HCT116 (cell line): Measurements from ENCODE around the gene SLC30A4. TPM values are rescaled to one million over a fixed set of nuclear protein-coding genes. Genes with fewer than 3 reads are reported as not detected.

Source experiments
- ATAC-seq: fragments of 200-7000 bp; cut with Tn5 transposase; 2 replicates; pipeline ENCODE4 v1.9.1; 2020; ENCODE audit warnings: mild to moderate bottlenecking, moderate library complexity
- BruUV-seq: library from RNA; stranded (reverse); fragments of 400-500 nt; replicated peaks from 2 replicates; lab custom pipeline; 2021; lab: Mats Ljungman, UMichigan
- CTCF ChIA-PET: fragments of 300-600 bp; sonication (Branson Sonifier 250); formaldehyde crosslinking; loops from one replicate; lab custom pipeline; 2021; ENCODE audit warnings: antibody characterized with exemption; lab: Charles Lee
- POLR2A ChIA-PET: fragments of 300-600, 350-600 bp; sonication (Branson Sonifier 250); formaldehyde crosslinking; loops from one replicate; lab custom pipeline; 2021; ENCODE audit warnings: antibody characterized with exemption; lab: Charles Lee
- RAD21 ChIA-PET, 2 experiments: fragments of 300-600 bp; sonication (Branson Sonifier 250); formaldehyde crosslinking; loops; one replicate each; lab custom pipeline; 2023; ENCODE audit warnings: low total read pairs in 2 of 2; ENCODE audit not compliant: uncharacterized antibody in 2 of 2, unreplicated experiment in 2 of 2, low non-redundant PET in 1 of 2; lab: Charles Lee
- DNase-seq: peaks from one replicate; pipeline ENCODE4 v3.0.0-alpha.2; 2010; ENCODE audit warnings: low read depth, low spot score
- H2AFZ ChIP-seq: fragments of 200-600 bp; shearing (Covaris generic), sonication (generic); 2 replicates; pipeline ENCODE4 v1.6.1; 2017; ENCODE audit warnings: low read depth, mixed run types, mixed read lengths, antibody characterized with exemption, low read length; ENCODE audit not compliant: poor library complexity, severe bottlenecking
- H3K27ac ChIP-seq: 2 replicates; pipeline ENCODE4 v1.5.1; 2012; ENCODE audit warnings: low read depth, low read length
- H3K27me3 ChIP-seq: fragments of 200-600 bp; sonication (generic); 2 replicates; pipeline ENCODE4 v1.6.1; 2016; ENCODE audit warnings: mixed run types, low read length, mixed read lengths; ENCODE audit not compliant: insufficient read depth
- H3K36me3 ChIP-seq, 2 experiments: fragments of 200-500 bp in 1 of 2; fragments of 200-600 bp in 1 of 2; sonication (Bioruptor generic) in 1 of 2; sonication (generic) in 1 of 2; 2 replicates each; pipeline versions ENCODE4 v1.5.1 to v1.6.1; 2014 to 2016; ENCODE audit warnings: low read length in 2 of 2, inconsistent platforms in 1 of 2, mixed read lengths in 1 of 2, mixed run types in 1 of 2; ENCODE audit not compliant: insufficient read depth in 2 of 2, control insufficient read depth in 1 of 2
- H3K4me1 ChIP-seq, 2 experiments: fragments of 200-600 bp in 1 of 2; sonication (generic) in 1 of 2; 2 replicates each; pipeline versions ENCODE4 v1.5.1 to v1.6.1; 2012 to 2017; ENCODE audit warnings: low read length in 2 of 2, inconsistent platforms in 1 of 2, mild to moderate bottlenecking in 1 of 2, mixed read lengths in 1 of 2, mixed run types in 1 of 2, moderate library complexity in 1 of 2; ENCODE audit not compliant: insufficient read depth in 2 of 2, control insufficient read depth in 1 of 2
- H3K4me2 ChIP-seq: fragments of 200-600 bp; sonication (generic); 2 replicates; pipeline ENCODE4 v1.6.1; 2017; ENCODE audit warnings: mixed run types, low read length, mixed read lengths
- H3K4me3 ChIP-seq, 2 experiments: fragments of 200-600 bp in 1 of 2; sonication (generic) in 1 of 2; replicated peaks in 1 of 2; 2 replicates each; pipeline ENCODE4 v1.5.1; 2011 to 2016; ENCODE audit warnings: low read length in 2 of 2, control low read depth in 1 of 2, low read depth in 1 of 2, mild to moderate bottlenecking in 1 of 2, mixed read lengths in 1 of 2, mixed run types in 1 of 2
- H3K79me2 ChIP-seq: fragments of 200-600 bp; sonication (generic); 2 replicates; pipeline ENCODE4 v1.6.1; 2017; ENCODE audit warnings: mild to moderate bottlenecking, mixed run types, low read length, moderate library complexity, mixed read lengths; ENCODE audit not compliant: insufficient read depth
- H3K9ac ChIP-seq: fragments of 200-600 bp; sonication (generic); 2 replicates; pipeline ENCODE4 v1.6.1; 2016; ENCODE audit warnings: low read length, mixed read lengths
- H3K9me2 ChIP-seq: fragments of 200-600 bp; sonication (generic), shearing (Covaris generic); 2 replicates; pipeline ENCODE4 v1.6.1; 2017; ENCODE audit warnings: mixed run types, mild to moderate bottlenecking, moderate library complexity; ENCODE audit not compliant: insufficient read depth
- H3K9me3 ChIP-seq, 2 experiments: fragments of 200-500 bp in 1 of 2; fragments of 200-600 bp in 1 of 2; sonication (Bioruptor generic) in 1 of 2; sonication (generic) in 1 of 2; 2 replicates each; pipeline ENCODE4 v1.6.1; 2014 to 2017; ENCODE audit warnings: low read length in 2 of 2, mixed read lengths in 2 of 2, inconsistent platforms in 1 of 2, low read depth in 1 of 2, mild to moderate bottlenecking in 1 of 2, mixed run types in 1 of 2, moderate library complexity in 1 of 2; ENCODE audit not compliant: control insufficient read depth in 1 of 2, insufficient read depth in 1 of 2
- H4K20me1 ChIP-seq: fragments of 200-600 bp; sonication (generic), shearing (Covaris generic); 2 replicates; pipeline ENCODE4 v1.6.1; 2017; ENCODE audit warnings: mixed run types, mild to moderate bottlenecking, moderate library complexity; ENCODE audit not compliant: insufficient read depth
- CEBPB ChIP-seq: IDR thresholded peaks from 2 replicates; pipeline ENCODE4 v1.6.1; 2012; ENCODE audit warnings: low read depth
- EGR1 ChIP-seq: IDR thresholded peaks from 2 replicates; pipeline ENCODE4 v1.6.1; 2012; ENCODE audit warnings: low read depth
- ELF1 ChIP-seq: IDR thresholded peaks from 2 replicates; pipeline ENCODE4 v1.6.1; 2012; ENCODE audit warnings: low read depth, borderline replicate concordance
- EZH2phosphoT487 ChIP-seq: fragments of 200-600 bp; IDR thresholded peaks from 2 replicates; pipeline ENCODE4 v1.6.1; 2018; ENCODE audit warnings: antibody characterized with exemption, borderline replicate concordance
- FOSL1 ChIP-seq: IDR thresholded peaks from 2 replicates; pipeline ENCODE4 v1.6.1; 2012; ENCODE audit warnings: low read depth
- JUND ChIP-seq: IDR thresholded peaks from 2 replicates; pipeline ENCODE4 v1.6.1; 2012
- POLR2AphosphoS5 ChIP-seq: IDR thresholded peaks from 2 replicates; pipeline ENCODE4 v1.6.1; 2011; ENCODE audit warnings: mild to moderate bottlenecking, low read depth, low read length, moderate library complexity
- SIN3A ChIP-seq: IDR thresholded peaks from 2 replicates; pipeline ENCODE4 v1.6.1; 2012; ENCODE audit warnings: low read depth
- SP1 ChIP-seq: IDR thresholded peaks from 2 replicates; pipeline ENCODE4 v1.6.1; 2012; ENCODE audit warnings: low read depth
- SRF ChIP-seq: IDR thresholded peaks from 2 replicates; pipeline ENCODE4 v1.6.1; 2012; ENCODE audit warnings: low read depth
- YY1 ChIP-seq: IDR thresholded peaks from 2 replicates; pipeline ENCODE4 v1.6.1; 2011; ENCODE audit warnings: low read length, low read depth, moderate library complexity, mild to moderate bottlenecking; ENCODE audit not compliant: insufficient replicate concordance; ENCODE audit errors: extremely low read depth
- ZFX ChIP-seq: fragments of 450-650 bp; IDR thresholded peaks from 2 replicates; pipeline ENCODE4 v1.6.1; 2017
- intact Hi-C: fragments of 100-400 bp; cut with micrococcal nuclease; formaldehyde crosslinking; loops from 2 replicates; pipeline ENCODE4 v1.10.0; 2022
- total RNA-seq: library from RNA; stranded (reverse); gene quantifications from one replicate; pipeline ENCODE4 v1.2.1, GENCODE V29; 2021; ENCODE audit not compliant: unreplicated experiment
- TF ChIP-seq, protein P1 (sequence below): IDR thresholded peaks from 2 replicates; pipeline ENCODE4 v1.6.1; 2011; ENCODE audit warnings: mild to moderate bottlenecking, low read length, moderate library complexity; ENCODE audit not compliant: insufficient replicate concordance; ENCODE audit errors: extremely low read depth
- TF ChIP-seq, protein P2 (sequence below), 3 experiments: fragments of 200-600 bp in 1 of 3; sonication (generic) in 1 of 3; IDR thresholded peaks in 2 of 3; conservative IDR thresholded peaks in 1 of 3; 2 replicates each; pipeline ENCODE4 v1.5.1; 2012 to 2017; ENCODE audit warnings: low read depth in 2 of 3, low read length in 2 of 3, antibody characterized with exemption in 1 of 3, borderline replicate concordance in 1 of 3, control low read depth in 1 of 3, mild to moderate bottlenecking in 1 of 3, mixed read lengths in 1 of 3, mixed run types in 1 of 3, moderate library complexity in 1 of 3; ENCODE audit not compliant: insufficient read depth in 1 of 3

The SLC30A4 gene
- total RNA-seq, 1 experiment from 2014 or later = 2.7 TPM

DNA sequence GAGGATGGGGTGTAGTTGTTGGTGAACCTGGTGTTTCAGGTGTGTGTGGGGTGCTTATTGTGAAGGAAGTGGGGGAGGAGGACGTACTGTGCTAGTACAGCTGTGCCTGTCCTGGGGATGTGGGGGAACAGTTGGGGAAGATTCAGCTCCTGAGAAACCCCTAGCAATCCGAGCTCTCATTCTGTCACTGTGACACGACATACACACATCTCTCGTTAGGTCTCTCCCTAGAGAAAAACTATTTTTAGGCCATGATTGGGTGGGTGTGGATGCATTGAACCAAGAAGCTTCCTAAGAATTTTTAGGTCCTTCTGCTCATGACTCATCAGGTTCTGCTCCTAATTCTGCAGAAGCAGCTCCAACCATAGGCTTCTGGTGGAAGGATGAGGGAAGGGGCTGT is 54.3 kb downstream of the SLC30A4 start:
- Histone ChIP-seq H4K20me1 (no peaks in the 10 kb centered on the region), H3K36me3 (no peaks in the 10 kb centered on the region), H3K4me1 (no peaks in the 10 kb centered on the region), H3K4me2 (no peak overlapping the region), H3K9me3 (no peaks in the 10 kb centered on the region), H3K9me2 (no peaks in the 10 kb centered on the region), H3K27ac (no peak overlapping the region), H3K27me3 (no peaks in the 10 kb centered on the region), H2AFZ (no peak overlapping the region), H3K9ac (no peak overlapping the region), H3K79me2 (no peaks in the 10 kb centered on the region), H3K4me3 (no peak overlapping the region)
- BruUV-seq = no TSS peak
- CTCF ChIA-PET = interaction anchor here (1.1 kb wide), 1 partner anchor 11 kb away, joined by 3 read pairs; no protein-coding TSS in a partner anchor
- DNase-seq = no peak
- RAD21 ChIA-PET = no interaction called here
- TF ChIP-seq SRF (no peak), CEBPB (no peak), POLR2AphosphoS5 (no peak), SIN3A (no peak), JUND (no peak), ZFX (no peak), EZH2phosphoT487 (no peak), ELF1 (no peak), YY1 (no peak), FOSL1 (no peak), SP1 (no peak), EGR1 (no peak)
- TF ChIP-seq, protein P1, sequence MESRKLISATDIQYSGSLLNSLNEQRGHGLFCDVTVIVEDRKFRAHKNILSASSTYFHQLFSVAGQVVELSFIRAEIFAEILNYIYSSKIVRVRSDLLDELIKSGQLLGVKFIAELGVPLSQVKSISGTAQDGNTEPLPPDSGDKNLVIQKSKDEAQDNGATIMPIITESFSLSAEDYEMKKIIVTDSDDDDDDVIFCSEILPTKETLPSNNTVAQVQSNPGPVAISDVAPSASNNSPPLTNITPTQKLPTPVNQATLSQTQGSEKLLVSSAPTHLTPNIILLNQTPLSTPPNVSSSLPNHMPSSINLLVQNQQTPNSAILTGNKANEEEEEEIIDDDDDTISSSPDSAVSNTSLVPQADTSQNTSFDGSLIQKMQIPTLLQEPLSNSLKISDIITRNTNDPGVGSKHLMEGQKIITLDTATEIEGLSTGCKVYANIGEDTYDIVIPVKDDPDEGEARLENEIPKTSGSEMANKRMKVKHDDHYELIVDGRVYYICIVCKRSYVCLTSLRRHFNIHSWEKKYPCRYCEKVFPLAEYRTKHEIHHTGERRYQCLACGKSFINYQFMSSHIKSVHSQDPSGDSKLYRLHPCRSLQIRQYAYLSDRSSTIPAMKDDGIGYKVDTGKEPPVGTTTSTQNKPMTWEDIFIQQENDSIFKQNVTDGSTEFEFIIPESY = no peak
- TF ChIP-seq, protein P2, sequence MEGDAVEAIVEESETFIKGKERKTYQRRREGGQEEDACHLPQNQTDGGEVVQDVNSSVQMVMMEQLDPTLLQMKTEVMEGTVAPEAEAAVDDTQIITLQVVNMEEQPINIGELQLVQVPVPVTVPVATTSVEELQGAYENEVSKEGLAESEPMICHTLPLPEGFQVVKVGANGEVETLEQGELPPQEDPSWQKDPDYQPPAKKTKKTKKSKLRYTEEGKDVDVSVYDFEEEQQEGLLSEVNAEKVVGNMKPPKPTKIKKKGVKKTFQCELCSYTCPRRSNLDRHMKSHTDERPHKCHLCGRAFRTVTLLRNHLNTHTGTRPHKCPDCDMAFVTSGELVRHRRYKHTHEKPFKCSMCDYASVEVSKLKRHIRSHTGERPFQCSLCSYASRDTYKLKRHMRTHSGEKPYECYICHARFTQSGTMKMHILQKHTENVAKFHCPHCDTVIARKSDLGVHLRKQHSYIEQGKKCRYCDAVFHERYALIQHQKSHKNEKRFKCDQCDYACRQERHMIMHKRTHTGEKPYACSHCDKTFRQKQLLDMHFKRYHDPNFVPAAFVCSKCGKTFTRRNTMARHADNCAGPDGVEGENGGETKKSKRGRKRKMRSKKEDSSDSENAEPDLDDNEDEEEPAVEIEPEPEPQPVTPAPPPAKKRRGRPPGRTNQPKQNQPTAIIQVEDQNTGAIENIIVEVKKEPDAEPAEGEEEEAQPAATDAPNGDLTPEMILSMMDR (IDR thresholded peaks at IDR 0.05 in 2 of 3, conservative IDR thresholded peaks at IDR 0.05 in 1 of 3; ENCODE audit: borderline replicate concordance in 1 of 3, insufficient read depth in 1 of 3, low read depth in 2 of 3, low read length in 2 of 3) = no peak
- no peak for ATAC-seq
- POLR2A ChIA-PET = no interaction called here
- intact Hi-C loops = no loop called here
